PFSK-1 (cell line): ENCODE measurements around the gene BCL2L13.

Experiments
- POLR2AphosphoS5 ChIP-seq: IDR thresholded peaks from 2 replicates; pipeline ENCODE4 v1.6.1; 2012; ENCODE audit warnings: low read depth, mild to moderate bottlenecking, control low read depth, low read length, moderate library complexity
- TAF1 ChIP-seq: IDR thresholded peaks from 2 replicates; pipeline ENCODE4 v1.6.1; 2012; ENCODE audit warnings: low read length, control low read depth, borderline replicate concordance; ENCODE audit not compliant: insufficient read depth
- TF ChIP-seq, protein P1 (sequence below), 2 experiments: IDR thresholded peaks; 2 replicates each; pipeline versions ENCODE4 v1.6.1 to v1.8.0; 2011 to 2012; ENCODE audit warnings: low read depth in 2 of 2, low read length in 2 of 2, control low read depth in 1 of 2, inconsistent platforms in 1 of 2, mild to moderate bottlenecking in 1 of 2, moderate library complexity in 1 of 2; ENCODE audit not compliant: insufficient read depth in 1 of 2

DNA sequence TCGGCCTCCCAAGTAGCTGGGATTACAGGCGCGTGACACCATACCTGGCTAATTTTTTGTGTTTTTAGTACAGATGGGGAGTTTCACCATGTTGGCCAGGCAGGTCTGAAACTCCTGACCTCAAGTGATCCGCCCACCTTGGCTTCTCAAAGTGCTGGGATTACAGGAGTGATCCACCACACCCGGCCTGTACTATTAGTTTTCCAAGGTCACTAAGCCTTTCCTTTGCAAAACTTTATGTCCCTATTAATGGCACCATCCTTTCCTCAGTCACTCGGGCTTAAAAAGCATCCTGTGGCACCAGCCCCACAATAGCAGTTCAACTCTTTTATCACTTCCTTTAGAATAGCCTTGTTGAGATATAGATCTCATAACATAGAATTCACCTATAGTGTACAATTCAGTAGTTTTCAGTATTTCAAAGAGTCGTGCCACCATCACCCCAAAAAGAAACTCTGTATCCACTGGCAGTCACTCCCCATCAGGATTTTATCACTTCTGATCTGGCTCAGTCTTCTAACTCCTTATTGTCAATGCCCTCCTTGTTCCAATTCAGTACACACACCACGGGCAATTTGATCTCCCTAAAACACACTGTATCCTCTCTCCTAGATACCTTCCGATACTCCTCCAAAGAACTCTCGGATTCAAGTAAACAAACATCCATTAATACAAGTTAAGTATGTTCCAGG is 921 bp upstream of the BCL2L13 start:
- TF ChIP-seq, protein P1, sequence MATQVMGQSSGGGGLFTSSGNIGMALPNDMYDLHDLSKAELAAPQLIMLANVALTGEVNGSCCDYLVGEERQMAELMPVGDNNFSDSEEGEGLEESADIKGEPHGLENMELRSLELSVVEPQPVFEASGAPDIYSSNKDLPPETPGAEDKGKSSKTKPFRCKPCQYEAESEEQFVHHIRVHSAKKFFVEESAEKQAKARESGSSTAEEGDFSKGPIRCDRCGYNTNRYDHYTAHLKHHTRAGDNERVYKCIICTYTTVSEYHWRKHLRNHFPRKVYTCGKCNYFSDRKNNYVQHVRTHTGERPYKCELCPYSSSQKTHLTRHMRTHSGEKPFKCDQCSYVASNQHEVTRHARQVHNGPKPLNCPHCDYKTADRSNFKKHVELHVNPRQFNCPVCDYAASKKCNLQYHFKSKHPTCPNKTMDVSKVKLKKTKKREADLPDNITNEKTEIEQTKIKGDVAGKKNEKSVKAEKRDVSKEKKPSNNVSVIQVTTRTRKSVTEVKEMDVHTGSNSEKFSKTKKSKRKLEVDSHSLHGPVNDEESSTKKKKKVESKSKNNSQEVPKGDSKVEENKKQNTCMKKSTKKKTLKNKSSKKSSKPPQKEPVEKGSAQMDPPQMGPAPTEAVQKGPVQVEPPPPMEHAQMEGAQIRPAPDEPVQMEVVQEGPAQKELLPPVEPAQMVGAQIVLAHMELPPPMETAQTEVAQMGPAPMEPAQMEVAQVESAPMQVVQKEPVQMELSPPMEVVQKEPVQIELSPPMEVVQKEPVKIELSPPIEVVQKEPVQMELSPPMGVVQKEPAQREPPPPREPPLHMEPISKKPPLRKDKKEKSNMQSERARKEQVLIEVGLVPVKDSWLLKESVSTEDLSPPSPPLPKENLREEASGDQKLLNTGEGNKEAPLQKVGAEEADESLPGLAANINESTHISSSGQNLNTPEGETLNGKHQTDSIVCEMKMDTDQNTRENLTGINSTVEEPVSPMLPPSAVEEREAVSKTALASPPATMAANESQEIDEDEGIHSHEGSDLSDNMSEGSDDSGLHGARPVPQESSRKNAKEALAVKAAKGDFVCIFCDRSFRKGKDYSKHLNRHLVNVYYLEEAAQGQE (IDR thresholded peaks at IDR 0.05; ENCODE audit: insufficient read depth in 1 of 2, low read depth in 2 of 2, low read length in 2 of 2): no peak
- no peak for TF ChIP-seq POLR2AphosphoS5
- TF ChIP-seq TAF1: no peak
